Stimulated activated naive CD8-positive, alpha-beta T cell treated with anti-CD3 and anti-CD28 coated beads, Interleukin-15, Interleukin-2, amounts not matched to agents 100 U/mL and 50 U/mL, for 24 hours (primary cell): ENCODE results near the gene FBXO21.

Experiments
- ATAC-seq: fragments of 150-1000 bp; cut with Tn5 transposase; one replicate; pipeline ENCODE4 v1.10.0; 2021
- DNase-seq: peaks from one replicate; pipeline ENCODE4 v3.0.0; 2021

Gene FBXO21

DNA sequence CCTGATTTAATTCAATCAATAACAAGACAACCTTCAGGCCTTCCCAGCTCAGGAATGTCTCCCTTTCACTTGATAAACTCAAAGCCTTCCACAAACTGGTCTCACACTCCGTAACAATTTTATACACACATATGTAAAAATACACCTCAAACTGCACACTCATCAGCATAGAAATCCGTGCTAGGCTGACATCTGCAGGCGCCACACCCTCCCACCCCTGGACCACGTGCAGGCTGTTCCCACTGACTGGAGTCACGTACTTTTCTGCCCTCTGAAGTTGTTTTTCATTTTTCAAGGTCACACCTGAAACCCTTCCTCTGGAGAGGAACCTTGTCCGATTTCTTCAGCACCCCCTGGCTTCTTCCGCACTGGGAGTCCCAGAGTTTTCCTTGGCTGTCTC, 27.6 kb downstream of the FBXO21 start:
- DNase-seq, result no peak
- ATAC-seq, result no peak

DNA sequence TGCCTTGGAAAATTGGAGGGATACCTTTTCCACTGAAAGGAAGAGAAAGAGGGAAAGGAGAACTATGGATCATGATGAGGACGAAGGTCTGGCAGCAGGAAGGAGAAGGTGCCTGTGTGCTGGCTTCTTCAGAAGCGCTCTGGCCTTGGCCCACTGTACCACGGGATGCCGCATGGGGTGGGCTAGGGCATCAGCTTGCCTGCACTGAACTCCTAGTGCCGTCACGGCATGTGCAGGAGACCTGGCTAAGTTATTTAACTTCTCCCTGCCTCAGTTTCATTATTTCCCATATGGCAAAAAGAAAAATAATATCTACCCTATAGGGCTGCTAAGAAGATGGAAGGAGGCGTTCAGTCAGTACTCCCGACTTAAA, 28.1 kb downstream of the FBXO21 start:
- no peak for DNase-seq

DNA sequence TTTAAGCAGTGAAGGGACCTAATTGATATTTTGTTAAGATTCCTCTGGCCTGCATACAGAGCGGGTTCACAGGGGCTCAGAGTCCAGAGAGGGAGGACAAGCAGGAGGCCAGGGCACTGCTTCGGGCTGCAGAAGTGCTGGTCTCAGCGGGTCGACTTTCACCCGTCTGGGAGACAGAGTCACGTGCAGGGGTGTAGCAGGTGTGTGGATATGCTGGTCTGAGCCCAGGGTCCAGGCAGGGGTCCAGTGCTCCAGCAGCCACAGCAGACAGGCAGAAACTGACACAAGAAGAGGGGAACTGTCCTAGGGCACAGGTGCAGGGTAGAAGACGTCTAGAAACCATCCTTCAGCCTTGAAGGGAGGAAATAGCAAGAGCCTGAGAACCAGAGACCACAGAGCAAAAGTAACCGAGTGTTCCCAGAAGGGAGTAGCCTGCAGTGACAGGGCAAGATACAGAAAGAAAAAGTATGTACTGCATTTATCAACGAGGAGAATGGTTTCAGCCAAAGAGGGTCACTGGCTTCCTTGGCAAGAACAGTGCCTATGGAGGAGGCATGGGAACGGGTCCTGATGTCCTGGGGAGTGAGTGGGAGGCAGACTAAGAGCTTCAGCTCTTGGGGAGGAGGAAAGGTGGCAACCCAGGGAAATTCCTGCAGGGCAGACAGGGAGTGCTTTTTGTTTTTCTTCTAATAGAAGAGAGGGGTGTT, 28.7 kb downstream of the FBXO21 start:
- no peak for DNase-seq
- no peak for ATAC-seq

More for the DNA sequence above, 28.1 kb downstream of the FBXO21 start:
- ATAC-seq, result no peak

DNA sequence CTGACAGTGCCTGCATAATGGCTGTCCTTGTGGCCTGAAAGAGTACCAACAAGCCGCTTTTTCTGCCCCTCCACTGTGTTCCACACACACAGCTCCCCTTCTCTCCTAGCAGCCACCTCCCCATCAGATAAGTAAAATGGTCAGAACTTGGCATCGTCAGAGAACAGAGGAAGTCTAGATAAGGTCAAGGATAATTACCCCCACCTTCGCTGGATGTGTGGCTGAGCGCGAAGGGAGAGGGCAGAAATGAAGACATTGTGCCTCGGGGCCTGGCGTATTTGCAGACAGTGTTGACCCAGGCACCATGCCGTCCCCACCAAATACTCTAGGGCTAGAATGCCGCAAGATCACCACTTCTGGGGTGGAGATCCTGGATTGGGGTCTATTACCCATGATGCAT, 30.6 kb downstream of the FBXO21 start:
- ATAC-seq, result no peak
- DNase-seq, result no peak

DNA sequence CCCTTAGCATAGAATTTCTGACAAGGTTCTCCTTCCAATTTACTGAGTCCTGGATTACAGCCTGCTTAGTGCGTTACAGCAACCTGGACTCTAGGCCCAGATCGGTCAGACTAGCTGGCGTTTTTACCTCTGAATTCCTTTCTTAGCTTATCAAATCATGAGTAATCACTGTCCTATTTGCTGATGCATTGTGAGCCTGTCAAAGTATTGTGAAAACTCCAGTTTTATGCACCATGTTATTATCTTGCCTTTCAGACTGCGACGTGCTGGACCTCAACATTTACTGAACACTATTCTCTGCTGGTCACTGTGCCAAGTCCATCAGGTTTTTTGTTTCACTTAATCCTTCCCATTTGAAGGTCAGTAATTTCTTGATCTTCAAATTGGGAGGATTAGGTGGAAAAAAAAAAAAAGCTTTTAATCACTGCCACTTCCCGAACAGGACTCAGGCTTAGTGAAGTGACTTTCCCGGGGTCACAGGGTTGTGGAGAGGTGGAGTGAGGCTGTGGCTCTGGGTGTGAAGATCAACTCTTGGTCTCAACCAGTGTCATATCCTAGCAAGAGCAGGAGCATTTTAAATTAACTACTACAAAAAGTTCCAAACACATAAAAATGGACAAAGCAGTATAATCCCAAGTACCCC, 31.2 kb downstream of the FBXO21 start:
- ATAC-seq, result no peak
- DNase-seq, result no peak

DNA sequence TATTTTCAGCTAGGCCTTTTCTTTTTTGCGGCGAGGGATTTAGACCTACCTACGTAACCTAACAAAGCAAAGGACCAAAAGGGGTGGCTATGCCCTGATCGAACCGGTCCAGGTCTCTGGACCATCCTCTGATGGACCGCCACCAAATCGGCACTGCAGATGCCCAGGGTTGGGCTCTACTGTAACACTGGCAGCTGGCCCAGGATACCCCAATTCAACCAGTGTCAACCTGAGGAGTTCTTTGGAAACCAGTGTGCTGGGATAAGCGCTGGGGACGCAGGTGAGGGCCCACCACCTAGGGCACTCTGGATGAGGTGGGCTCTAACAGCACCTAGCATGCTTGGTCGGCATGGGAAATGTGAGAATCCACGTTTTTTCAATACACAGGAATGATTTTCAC, 32.2 kb downstream of the FBXO21 start:
- no peak for DNase-seq
- no peak for ATAC-seq

DNA sequence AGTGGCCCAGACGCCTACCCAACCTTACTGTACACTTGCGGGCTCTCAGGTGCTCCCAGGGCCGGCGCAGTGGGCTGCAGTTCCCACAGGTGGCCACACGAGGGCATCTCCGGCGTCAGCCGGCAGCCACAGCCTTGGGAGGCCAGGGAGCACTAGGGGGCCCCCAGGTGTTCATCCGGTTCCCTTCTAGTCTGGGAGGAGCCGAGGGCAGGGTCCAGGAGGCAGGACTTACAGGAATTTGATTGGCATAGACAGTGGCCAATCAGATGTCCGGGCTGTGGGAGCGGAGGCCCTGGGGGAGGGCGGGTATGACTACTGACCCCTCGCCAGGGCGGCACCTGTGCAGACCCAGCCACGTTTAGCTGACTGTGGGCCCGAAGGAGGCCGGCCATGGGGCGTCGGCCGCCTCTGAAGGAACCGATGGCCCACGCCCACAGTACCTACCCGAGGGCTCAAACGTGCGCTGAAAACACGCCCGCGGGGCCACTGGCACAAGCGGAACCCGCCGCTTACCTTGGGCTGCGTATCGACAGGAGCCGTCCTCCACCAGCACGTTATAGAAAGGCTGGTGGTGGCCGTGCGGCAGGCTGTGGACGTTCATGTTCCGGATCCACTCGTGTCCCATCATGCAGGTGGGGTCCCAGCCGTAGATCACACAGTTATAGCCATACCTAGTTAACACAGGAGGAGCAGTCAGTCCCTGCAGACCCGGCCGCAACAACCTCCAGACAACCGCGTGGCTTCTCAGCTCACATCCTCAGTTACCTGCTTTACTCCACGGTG, 34.8 kb downstream of the FBXO21 start:
- ATAC-seq (peak; percentile 86), DNase-seq (peak; percentile 83)

DNA sequence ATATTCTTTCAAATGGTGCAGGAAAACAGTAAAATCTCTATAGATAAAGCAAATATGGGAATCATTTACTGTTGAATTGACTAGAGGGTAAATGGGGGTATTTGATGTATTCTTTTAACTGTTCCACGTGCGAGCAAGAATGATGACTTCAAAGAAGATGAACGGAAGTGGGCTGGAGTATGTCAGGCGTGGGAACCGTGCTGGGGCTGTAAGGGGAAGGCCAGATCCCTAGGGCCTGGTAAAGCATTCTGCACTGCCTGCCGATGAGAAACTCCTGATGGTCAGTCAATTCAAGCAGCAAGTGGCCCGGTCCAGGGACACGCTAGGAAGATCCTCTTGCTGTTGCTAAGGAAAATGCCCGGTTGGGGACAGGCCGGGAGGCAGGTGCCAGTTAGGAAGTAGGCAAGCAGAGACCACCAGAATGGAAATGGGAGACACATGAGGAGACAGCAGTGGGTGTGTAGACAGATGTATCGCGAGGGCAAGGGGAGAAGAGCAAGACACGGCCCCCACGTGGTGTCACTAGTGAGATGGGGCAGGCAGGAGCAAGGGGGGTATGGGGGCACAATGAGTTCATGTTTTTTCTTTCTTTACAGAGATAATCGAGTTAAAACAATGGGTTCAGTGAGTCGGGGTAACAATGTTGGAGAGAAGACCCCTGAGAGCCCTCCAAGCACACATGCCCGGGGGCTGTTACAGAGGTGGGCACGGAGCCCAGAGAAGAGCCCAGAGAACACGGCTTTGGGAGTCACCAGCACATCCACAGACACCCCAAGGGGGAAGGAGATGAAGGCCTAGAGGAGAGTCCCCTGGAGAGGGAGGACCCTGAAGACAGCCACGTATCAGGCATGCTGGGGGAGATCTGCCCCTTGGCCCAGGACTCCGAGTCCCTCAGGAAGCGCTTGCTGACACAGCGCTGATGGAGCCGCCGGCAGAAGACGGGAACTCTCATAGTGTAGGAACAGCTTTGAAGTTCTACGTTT, 37.2 kb downstream of the FBXO21 start:
- ATAC-seq (no peak), DNase-seq (no peak)

DNA sequence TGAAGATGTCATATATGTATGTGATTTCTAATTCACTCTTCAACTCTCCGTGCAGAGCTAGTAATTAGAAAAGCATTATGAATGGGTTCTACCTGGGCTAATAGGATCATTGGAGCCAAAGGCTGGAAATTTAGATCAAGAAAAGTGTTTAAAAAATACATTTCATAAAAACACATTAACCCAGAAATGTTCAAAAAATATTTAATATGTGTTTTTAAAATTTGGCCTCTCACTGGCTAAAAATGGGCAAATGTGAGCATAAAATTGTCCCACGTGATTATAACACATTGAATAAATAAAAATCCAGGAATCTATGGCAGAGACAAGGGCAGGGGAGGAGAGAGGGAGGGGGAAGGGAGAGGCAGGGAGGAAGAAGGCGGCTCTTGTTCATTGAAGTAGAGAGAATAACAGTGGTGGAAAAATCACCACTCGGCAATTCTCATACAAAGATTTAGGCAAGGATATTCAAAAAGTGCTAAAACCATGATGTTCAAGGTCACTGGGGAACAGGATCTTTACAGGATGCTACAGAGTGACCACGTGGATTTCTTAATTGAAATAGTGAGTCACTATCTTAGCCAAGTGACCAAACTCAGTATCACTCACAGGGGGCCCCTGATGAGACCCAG, 38.8 kb downstream of the FBXO21 start:
- ATAC-seq (no peak), DNase-seq (no peak)

DNA sequence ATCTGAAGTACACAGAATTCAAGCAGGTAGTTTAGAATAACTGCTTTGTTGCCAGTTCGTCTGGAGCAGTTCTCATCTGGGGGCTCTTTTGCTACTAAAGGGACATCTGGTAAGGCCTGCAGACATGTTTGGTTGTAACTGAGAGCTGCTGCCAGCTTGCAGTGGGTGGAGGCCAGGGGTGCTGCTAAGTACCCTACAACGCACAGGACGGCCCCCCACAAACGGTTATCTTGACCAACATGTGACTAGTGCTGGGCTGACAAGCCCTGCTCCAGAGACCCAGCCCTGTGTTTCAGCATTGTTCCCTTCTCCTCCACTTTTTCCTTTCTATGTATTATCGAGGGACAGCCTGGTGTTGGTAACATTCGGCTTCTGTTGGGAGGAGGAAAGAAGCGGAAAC, 40.8 kb downstream of the FBXO21 start:
- DNase-seq (no peak), ATAC-seq (no peak)

DNA sequence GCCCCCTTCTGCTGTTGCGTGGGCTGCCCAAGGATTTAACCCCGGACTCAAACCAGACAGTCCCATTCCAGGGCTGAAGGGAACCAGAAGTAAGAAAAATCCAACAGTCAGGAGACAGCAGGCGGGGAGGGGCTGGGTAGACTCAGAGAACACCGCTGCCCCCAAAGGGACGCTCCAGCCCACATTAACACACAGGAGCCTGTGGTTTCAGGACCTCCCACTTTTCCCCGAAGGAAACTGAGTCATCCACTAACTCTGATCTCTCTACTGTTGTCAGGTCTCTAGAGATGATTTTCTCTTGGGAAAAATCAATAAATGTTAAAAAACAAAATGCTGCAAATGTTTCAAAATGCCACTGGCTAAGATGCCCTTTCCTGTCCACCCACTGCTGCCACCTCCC, 41.6 kb downstream of the FBXO21 start:
- DNase-seq (peak; percentile 45), ATAC-seq (peak; percentile 90)

DNA sequence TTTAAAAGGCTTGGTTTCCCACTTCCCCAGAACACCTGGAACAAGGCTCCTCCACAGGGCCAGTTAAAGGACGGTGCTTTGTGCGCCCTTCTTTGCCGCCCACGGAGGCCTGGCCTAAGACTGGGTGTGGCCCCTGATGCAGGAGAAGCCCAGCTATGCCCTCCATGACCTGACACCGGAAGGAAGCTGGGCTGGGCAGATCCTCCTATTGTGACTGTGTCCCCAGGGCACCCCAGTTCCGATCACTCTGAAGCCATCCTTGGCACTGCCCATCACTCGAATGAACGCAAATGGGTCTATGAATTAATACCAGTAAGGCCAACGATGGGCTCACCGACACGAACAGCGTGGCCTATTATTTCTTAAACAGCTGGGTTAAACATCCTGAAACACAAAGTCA, 42.6 kb downstream of the FBXO21 start:
- DNase-seq (no peak), ATAC-seq (no peak)

DNA sequence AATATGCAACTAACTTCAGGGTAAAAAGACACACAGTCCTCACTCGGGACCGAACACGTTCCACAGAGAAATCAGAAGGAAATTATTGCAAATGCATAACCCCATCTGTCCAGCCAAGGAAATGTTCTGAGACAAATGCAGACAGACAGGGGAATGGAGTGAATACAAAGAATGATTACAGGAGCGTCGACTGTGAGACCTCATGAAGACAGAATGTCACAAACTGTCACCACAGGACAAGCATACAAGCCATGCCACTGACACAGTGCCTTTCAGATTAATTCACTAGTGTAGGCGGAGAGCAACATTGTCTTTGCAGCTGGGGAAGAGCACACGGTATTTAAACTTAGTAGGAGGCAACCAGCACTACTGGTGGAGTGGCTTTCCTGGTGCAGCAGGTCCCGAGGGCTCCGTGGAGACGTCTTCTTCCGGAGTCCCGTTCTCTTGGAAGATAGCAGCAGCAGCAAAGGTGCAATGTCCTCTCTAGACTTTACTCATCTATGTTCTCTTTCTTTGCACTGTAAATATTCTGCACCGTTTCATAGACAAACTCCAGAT, 44.6 kb downstream of the FBXO21 start:
- no peak for ATAC-seq
- no peak for DNase-seq

DNA sequence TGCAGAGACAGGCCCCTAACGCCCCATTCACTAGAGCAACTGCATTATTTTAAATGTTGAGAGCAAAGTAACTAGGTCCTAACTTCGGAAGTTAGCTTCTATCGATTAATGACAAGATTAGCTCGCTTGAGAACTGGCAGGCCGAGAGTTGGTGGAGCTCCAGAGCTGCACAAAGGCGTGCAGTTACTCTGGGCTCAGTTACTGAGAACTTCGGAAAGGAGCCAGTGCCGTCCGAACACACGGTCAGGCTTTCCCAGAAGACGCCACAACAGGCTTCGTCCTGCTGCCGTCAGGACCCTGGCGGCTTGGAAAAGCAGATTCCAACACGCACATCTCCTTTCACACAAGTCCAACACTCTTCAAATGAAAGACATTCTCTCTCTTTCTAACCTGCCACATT, 45.7 kb downstream of the FBXO21 start:
- DNase-seq (no peak), ATAC-seq (no peak)

DNA sequence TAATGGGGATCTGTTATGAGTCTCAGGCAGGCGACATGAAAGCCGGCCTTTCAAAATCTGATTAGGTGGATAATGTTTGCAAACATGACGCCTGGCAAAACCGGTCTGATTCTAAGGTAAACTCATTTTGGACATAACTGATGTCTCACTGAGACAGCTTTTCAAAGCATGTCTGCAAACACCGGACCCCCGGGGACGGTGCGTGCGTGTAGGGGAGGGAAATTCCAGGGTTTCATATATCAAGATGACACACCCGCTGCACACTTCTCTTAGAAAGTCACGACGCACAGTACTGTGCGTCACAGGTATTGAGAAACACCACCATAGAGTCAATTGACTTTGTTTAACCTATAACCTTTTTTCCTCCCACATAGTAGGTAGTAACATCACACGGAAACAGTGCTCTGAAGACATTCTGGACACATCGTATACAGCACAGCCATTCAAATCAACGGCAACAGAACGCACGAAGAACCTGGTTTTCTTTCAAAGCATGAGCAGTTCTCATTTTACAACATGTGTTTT, 47.2 kb downstream of the FBXO21 start:
- ATAC-seq (peak; percentile 68), DNase-seq (no peak)

DNA sequence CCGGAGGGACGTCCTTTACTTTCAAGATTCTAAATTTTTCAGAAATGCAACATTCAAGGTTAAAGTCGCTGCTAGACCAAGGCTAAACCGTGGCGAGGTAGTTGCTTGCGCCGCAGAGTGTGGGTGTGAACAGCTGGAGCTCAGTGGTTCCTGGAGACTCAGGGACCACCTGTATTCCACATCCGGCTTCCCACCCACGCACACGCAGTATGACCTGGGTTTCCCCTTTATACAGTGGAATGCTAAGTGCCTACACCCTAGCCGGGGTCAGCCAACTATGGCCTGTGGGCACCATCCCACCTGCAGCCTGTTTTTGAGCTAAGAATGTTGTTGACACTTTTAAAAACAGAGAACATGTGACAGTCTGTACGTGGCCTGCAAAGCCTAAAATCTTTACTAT, 48.2 kb downstream of the FBXO21 start:
- ATAC-seq (no peak), DNase-seq (no peak)

DNA sequence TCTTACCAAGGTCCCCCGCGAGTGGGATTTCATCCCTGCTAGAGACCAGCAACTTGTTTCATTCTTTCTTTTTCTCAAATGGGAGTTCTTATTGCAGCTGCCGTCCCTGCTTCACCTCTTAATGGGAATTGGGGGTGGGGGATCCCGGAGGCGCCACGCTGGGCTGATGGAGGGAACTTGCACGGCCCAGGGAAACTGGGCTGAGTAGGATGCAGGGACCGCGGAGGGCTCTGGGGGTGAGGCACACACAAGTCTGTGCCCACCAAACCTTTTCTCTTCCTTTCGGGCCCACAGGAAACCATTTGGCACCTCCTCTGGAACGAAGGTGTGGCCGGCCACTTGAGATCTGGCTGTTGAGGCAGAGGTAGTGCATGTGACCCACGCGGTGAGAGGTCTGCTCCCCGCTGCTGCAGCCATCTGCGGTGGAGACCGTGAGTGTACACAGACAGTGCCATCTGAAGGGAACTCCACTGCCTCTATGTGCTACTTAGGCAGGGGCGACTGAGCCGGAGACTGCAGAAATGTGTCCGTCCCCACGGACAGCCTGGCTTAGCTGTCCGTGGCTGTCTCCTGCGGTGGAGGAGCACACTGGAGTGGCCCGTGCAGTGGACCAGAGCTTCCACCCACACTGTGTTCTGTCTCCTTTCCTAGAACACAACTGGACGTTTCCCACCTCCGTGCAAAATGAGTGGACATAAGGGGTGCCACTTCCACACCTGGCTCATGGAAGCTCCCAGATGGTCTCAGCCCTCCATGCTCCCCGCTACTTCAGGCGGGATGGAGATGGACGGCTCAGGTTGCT, 49.0 kb downstream of the FBXO21 start:
- no peak for ATAC-seq

DNA sequence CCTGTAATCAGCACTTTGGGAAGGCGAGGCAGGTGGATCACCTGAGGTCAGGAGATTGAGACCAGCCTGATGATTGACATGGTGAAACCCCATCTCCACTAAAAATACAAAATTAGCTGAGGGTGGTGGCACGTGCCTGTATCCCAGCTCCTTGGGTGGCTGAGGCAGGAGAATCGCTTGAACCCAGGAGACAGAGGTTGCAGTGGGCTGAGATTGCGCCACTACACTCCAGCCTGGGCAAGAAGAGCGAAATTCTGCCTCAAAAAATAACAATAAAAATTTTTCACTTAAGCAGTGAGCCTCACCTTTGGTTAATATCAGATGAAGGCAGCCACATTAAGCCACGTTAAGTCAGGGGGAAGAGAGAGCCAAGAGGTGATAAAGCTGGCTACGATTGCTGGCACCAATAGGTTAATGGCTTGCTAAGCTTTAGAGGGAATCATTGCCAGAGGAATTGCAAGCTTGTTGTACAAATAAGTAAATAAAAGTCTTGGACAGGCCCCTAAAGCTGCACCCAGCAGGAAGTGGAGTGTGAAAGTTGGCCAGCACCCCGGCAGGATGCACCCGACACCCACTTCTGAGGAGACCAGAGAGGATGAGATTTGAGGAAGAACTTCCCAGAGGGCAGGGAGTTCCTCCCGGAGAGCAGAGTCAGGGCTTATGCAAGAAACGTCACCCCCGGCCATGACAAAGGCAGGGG, 49.7 kb downstream of the FBXO21 start:
- DNase-seq (no peak), ATAC-seq (no peak)

More for the DNA sequence above, 49.0 kb downstream of the FBXO21 start:
- no peak for DNase-seq

DNA sequence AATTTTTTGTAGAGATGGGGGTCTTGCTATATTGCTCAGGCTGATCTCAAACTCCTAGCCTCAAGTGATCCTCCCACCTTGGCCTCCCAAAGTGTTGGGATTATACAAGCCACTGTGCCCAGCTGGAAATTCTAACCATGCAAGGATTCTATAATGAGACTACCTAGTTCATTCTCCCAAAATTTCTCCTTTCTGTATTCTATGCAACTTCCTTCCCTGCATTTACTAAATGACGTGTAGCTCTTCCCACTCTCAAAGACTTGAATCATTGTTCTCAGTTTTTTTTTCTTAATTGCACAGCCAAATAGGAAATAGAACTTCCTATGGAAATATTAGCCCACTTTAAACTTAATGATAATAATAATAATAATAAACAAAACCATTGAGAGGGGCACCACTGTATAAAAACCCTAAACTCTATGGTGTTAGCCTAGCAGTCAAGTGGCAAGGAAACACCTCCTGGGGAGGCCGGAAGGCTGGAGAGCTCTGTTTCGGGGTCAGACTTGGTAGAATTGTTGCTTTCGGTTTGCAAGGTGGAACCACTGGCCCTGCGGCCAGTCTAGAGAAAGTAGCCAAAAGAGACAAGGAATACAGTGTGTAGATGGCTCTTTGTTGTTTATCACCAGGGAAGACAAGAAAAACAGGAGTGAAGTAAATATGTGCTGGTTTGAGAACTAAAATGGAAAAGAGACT, 51.1 kb downstream of the FBXO21 start:
- ATAC-seq, result no peak
- no peak for DNase-seq
